ENCODE results near the gene GHRL.

GHRL gene

GRCh38 chr3:10294030-10294586, 1.4 kb upstream of the GHRL start:
- no peak for TF ChIP-seq YY1 (IDR thresholded peaks at IDR 0.05; ENCODE audit: insufficient read depth, insufficient read length)
- no peak for TF ChIP-seq ZNF274 (IDR thresholded peaks at IDR 0.05; ENCODE audit: low read depth, low read length)
- TF ChIP-seq SUZ12 (IDR thresholded peaks at IDR 0.05; ENCODE audit: extremely low read depth, insufficient read depth, insufficient read length) = no peak
- Histone ChIP-seq H3K36me3 (ENCODE audit: insufficient read depth, insufficient read length, low read length) (peaks cover 42% of the 10 kb centered on the region), H3K9me3 (ENCODE audit: insufficient read depth, low read length) (no peaks in the 10 kb centered on the region), H3K4me1 (ENCODE audit: insufficient read depth, insufficient read length) (peaks cover 18% of the 10 kb centered on the region), H3K9ac (ENCODE audit: insufficient read length, low read depth) (no peak overlapping the region), H3K27me3 (ENCODE audit: insufficient read depth, insufficient read length) (no peaks in the 10 kb centered on the region), H3K4me3 (ENCODE audit: insufficient read length, low read depth) (no peak overlapping the region)
- no peak for DNase-seq (ENCODE audit: low read depth, low spot score)

DNA sequence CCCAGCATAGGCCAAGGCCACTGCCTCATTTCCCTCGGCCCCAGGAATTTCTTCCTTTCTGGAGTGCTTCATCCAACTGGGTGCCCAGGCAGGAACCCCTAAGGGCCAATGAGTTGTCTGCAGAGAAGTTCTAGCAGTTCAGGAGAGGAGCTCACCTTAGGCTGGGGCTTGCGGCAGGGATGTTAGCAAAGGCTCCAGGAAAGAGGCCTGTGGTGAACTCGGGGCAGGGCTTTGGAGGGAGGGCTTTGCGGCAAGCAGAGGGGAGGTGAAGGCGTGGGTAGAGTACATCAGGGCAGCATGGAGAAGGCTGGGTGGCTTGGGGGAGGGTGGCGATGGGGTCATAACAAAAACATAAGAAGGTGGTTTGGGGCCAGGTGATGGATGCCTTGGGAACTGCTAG, 1.1 kb downstream of the GHRL start:
- peaks cover 56% of the 10 kb centered on the region for H3K36me3 ChIP-seq (ENCODE audit: insufficient read depth, insufficient read length, low read length)
- DNase-seq (ENCODE audit: low read depth, low spot score) = no peak
- TF ChIP-seq ZNF274 (IDR thresholded peaks at IDR 0.05; ENCODE audit: low read depth, low read length) (no peak), SUZ12 (IDR thresholded peaks at IDR 0.05; ENCODE audit: extremely low read depth, insufficient read depth, insufficient read length) (no peak), YY1 (IDR thresholded peaks at IDR 0.05; ENCODE audit: insufficient read depth, insufficient read length) (no peak)
- H3K4me3 ChIP-seq (ENCODE audit: insufficient read length, low read depth) = no peak overlapping the region
- H3K4me1 ChIP-seq (ENCODE audit: insufficient read depth, insufficient read length) = peaks cover 37% of the 10 kb centered on the region
- no peak overlapping the region for H3K9ac ChIP-seq (ENCODE audit: insufficient read length, low read depth)
- no peaks in the 10 kb centered on the region for H3K27me3 ChIP-seq (ENCODE audit: insufficient read depth, insufficient read length)
- no peaks in the 10 kb centered on the region for H3K9me3 ChIP-seq (ENCODE audit: insufficient read depth, low read length)

DNA sequence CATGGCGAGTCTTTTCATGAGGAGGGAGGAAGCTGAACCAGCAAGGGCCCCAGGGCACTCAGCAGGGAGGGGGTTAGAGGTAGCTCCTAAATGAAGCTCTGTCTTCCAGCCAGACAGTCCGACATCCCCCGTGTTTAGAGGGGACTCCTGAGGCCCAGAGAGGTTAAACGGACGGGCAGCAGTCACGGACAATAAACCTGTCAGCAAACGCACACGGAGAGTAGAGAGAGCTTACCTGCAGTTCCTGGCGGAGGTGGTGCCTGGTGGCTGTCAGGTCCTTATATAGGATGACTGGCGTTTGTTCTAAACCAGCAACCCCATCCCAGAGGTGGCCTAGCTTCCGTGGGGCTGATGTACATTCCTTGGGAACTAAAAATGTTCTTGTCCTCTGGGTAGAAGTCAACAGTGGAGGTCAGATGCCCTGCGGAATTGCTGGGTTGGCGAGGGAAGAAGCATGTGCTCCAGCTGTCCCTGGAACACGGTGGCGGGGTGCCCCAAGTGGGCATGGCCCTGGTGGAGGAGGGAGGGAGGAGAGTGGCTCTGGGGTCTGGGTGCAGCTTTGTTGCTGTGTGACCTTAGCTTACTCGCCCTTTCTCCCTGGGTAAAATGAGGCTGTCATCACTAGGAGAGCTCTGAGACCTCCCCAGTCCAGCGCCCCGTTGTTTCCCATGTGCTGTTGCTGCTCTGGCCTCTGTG, 2.1 kb downstream of the GHRL start:
- H3K27me3 ChIP-seq (ENCODE audit: insufficient read depth, insufficient read length) = no peaks in the 10 kb centered on the region
- H3K9me3 ChIP-seq (ENCODE audit: insufficient read depth, low read length) = no peaks in the 10 kb centered on the region
- DNase-seq (ENCODE audit: low read depth, low spot score) = no peak
- TF ChIP-seq YY1 (IDR thresholded peaks at IDR 0.05; ENCODE audit: insufficient read depth, insufficient read length) = no peak
- no peak for TF ChIP-seq ZNF274 (IDR thresholded peaks at IDR 0.05; ENCODE audit: low read depth, low read length)
- no peak for TF ChIP-seq SUZ12 (IDR thresholded peaks at IDR 0.05; ENCODE audit: extremely low read depth, insufficient read depth, insufficient read length)
- peaks cover 44% of the 10 kb centered on the region for H3K4me1 ChIP-seq (ENCODE audit: insufficient read depth, insufficient read length)
- no peak overlapping the region for H3K4me3 ChIP-seq (ENCODE audit: insufficient read length, low read depth)
- H3K36me3 ChIP-seq (ENCODE audit: insufficient read depth, insufficient read length, low read length) = peaks cover 62% of the 10 kb centered on the region
- H3K9ac ChIP-seq (ENCODE audit: insufficient read length, low read depth) = no peak overlapping the region

- peaks cover 46% of the 10 kb centered on the region for H3K4me1 ChIP-seq (ENCODE audit: insufficient read depth, insufficient read length)
- H3K9me3 ChIP-seq (ENCODE audit: insufficient read depth, low read length) = no peaks in the 10 kb centered on the region
- TF ChIP-seq SUZ12 (IDR thresholded peaks at IDR 0.05; ENCODE audit: extremely low read depth, insufficient read depth, insufficient read length) (no peak), ZNF274 (IDR thresholded peaks at IDR 0.05; ENCODE audit: low read depth, low read length) (no peak)
- peaks cover 55% of the 10 kb centered on the region for H3K36me3 ChIP-seq (ENCODE audit: insufficient read depth, insufficient read length, low read length)
- peak overlapping the region; percentile 34 for H3K9ac ChIP-seq (ENCODE audit: insufficient read length, low read depth)
- H3K27me3 ChIP-seq (ENCODE audit: insufficient read depth, insufficient read length) = no peaks in the 10 kb centered on the region
- H3K4me3 ChIP-seq (ENCODE audit: insufficient read length, low read depth) = no peak overlapping the region
- no peak for DNase-seq (ENCODE audit: low read depth, low spot score)
Observed at GRCh38 chr3:10289787-10290355, 2.9 kb downstream of the GHRL start.

- Histone ChIP-seq H3K9me3 (ENCODE audit: insufficient read depth, low read length) (no peaks in the 10 kb centered on the region), H3K9ac (ENCODE audit: insufficient read length, low read depth) (no peak overlapping the region), H3K36me3 (ENCODE audit: insufficient read depth, insufficient read length, low read length) (peaks cover 50% of the 10 kb centered on the region), H3K4me3 (ENCODE audit: insufficient read length, low read depth) (no peak overlapping the region), H3K4me1 (ENCODE audit: insufficient read depth, insufficient read length) (peaks cover 52% of the 10 kb centered on the region), H3K27me3 (ENCODE audit: insufficient read depth, insufficient read length) (no peaks in the 10 kb centered on the region)
- no peak for TF ChIP-seq YY1 (IDR thresholded peaks at IDR 0.05; ENCODE audit: insufficient read depth, insufficient read length)
- TF ChIP-seq SUZ12 (IDR thresholded peaks at IDR 0.05; ENCODE audit: extremely low read depth, insufficient read depth, insufficient read length) = no peak
- no peak for TF ChIP-seq ZNF274 (IDR thresholded peaks at IDR 0.05; ENCODE audit: low read depth, low read length)
- DNase-seq (ENCODE audit: low read depth, low spot score) = no peak
Observed at GRCh38 chr3:10289077-10289476, 3.7 kb downstream of the GHRL start.

- H3K9ac ChIP-seq (ENCODE audit: insufficient read length, low read depth) = no peak overlapping the region
Observed at GRCh38 chr3:10288575-10288960, 4.2 kb downstream of the GHRL start.

DNA sequence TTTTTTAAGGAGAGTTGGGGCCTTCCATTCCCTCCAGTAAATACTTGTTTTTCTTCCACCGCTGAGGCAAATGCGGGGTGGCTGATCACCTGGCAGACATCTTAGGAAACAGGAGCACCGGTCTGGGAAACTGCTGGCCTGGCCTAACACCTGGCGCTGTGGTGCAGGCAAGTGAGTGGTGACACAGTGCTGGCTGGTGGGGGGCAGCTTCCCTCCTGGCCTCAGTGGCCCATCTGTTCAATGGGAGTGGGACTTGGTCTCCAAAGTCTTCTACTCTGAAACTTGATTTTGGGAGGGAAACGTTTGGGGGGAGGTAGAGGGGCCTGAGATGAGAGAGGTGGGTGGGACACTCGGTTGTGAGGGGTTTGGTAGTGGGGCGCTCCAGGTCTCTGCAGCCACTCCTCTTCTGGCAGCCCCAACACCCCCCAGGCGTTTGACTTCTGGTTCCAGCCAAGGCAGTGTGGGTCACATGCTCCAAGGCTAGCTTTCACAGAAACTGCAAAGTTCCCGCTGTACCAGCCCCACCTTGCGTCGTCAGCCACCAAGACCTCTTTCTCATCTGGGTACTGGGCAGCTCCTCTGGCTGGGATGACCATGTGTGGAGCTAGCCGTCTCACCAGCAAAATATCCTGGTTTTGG, 4.7 kb downstream of the GHRL start:
- Histone ChIP-seq H3K36me3 (ENCODE audit: insufficient read depth, insufficient read length, low read length) (peaks cover 59% of the 10 kb centered on the region), H3K9me3 (ENCODE audit: insufficient read depth, low read length) (no peaks in the 10 kb centered on the region)

More at GRCh38 chr3:10288575-10288960, 4.2 kb downstream of the GHRL start:
- Histone ChIP-seq H3K4me3 (ENCODE audit: insufficient read length, low read depth) (no peak overlapping the region), H3K9me3 (ENCODE audit: insufficient read depth, low read length) (no peaks in the 10 kb centered on the region), H3K4me1 (ENCODE audit: insufficient read depth, insufficient read length) (peaks cover 52% of the 10 kb centered on the region), H3K36me3 (ENCODE audit: insufficient read depth, insufficient read length, low read length) (peaks cover 55% of the 10 kb centered on the region), H3K27me3 (ENCODE audit: insufficient read depth, insufficient read length) (no peaks in the 10 kb centered on the region)
- DNase-seq (ENCODE audit: low read depth, low spot score) = no peak
- no peak for TF ChIP-seq YY1 (IDR thresholded peaks at IDR 0.05; ENCODE audit: insufficient read depth, insufficient read length)
- no peak for TF ChIP-seq ZNF274 (IDR thresholded peaks at IDR 0.05; ENCODE audit: low read depth, low read length)
- no peak for TF ChIP-seq SUZ12 (IDR thresholded peaks at IDR 0.05; ENCODE audit: extremely low read depth, insufficient read depth, insufficient read length)

More for the DNA sequence above, 4.7 kb downstream of the GHRL start:
- no peak for DNase-seq (ENCODE audit: low read depth, low spot score)
- H3K27me3 ChIP-seq (ENCODE audit: insufficient read depth, insufficient read length) = no peaks in the 10 kb centered on the region
- H3K9ac ChIP-seq (ENCODE audit: insufficient read length, low read depth) = no peak overlapping the region
- no peak overlapping the region for H3K4me3 ChIP-seq (ENCODE audit: insufficient read length, low read depth)
- H3K4me1 ChIP-seq (ENCODE audit: insufficient read depth, insufficient read length) = peaks cover 52% of the 10 kb centered on the region
- no peak for TF ChIP-seq YY1 (IDR thresholded peaks at IDR 0.05; ENCODE audit: insufficient read depth, insufficient read length)
- TF ChIP-seq ZNF274 (IDR thresholded peaks at IDR 0.05; ENCODE audit: low read depth, low read length) = no peak
- no peak for TF ChIP-seq SUZ12 (IDR thresholded peaks at IDR 0.05; ENCODE audit: extremely low read depth, insufficient read depth, insufficient read length)

All from NT2/D1 (cell line).